Measurements from ENCODE around the gene C3.

- TF ChIP-seq EZH2 (IDR thresholded peaks at IDR 0.05), result no peak
- no peak for TF ChIP-seq POLR2AphosphoS5 (IDR thresholded peaks at IDR 0.05; ENCODE audit: borderline replicate concordance, low read depth, low read length)
Observed at GRCh38 chr19:6730941-6731670, 10.7 kb upstream of the C3 start.

All from SK-N-MC (cell line).